Fibroblast of lung (primary cell): ENCODE measurements around the gene CMTM5. TPM values are rescaled to one million over a fixed set of nuclear protein-coding genes. Genes with fewer than 3 reads are reported as not detected.

Source experiments
- DNase-seq, 2 donors: peaks; one replicate each; pipeline versions ENCODE4 v3.0.0 to v3.0.0-alpha.2; 2010; ENCODE audit warnings: low read depth in 2 of 2
- H2AFZ ChIP-seq: 2 replicates; pipeline ENCODE4 v1.5.1; 2012; ENCODE audit warnings: low read length, control low read depth, inconsistent platforms
- H3K27ac ChIP-seq: 2 replicates; pipeline ENCODE4 v1.5.1; 2011; ENCODE audit warnings: low read length, control low read depth; ENCODE audit not compliant: insufficient read depth
- H3K27me3 ChIP-seq: 2 replicates; pipeline ENCODE4 v1.5.1; 2011; ENCODE audit warnings: mild to moderate bottlenecking, low read length; ENCODE audit not compliant: control insufficient read depth, insufficient read depth
- H3K36me3 ChIP-seq: 2 replicates; pipeline ENCODE4 v1.5.1; 2011; ENCODE audit warnings: low read length; ENCODE audit not compliant: control insufficient read depth, insufficient read depth
- H3K4me1 ChIP-seq: 2 replicates; pipeline ENCODE4 v1.5.1; 2011; ENCODE audit warnings: low read length; ENCODE audit not compliant: control insufficient read depth, insufficient read depth; ENCODE audit errors: extremely low read depth
- H3K4me2 ChIP-seq: 2 replicates; pipeline ENCODE4 v1.5.1; 2011; ENCODE audit warnings: low read length, control low read depth; ENCODE audit not compliant: insufficient read depth; ENCODE audit errors: extremely low read depth
- H3K4me3 ChIP-seq, 4 experiments: fragments of 200-600 bp in 1 of 4; sonication (generic) in 1 of 4; replicated peaks in 1 of 4; 2 replicates each; pipeline ENCODE4 v1.5.1; 2011 to 2016; ENCODE audit warnings: low read length in 4 of 4, low read depth in 3 of 4, mild to moderate bottlenecking in 3 of 4, control low read depth in 2 of 4, inconsistent platforms in 1 of 4, mixed read lengths in 1 of 4; ENCODE audit not compliant: insufficient read depth in 1 of 4; ENCODE audit errors: control extremely low read depth in 1 of 4
- H3K79me2 ChIP-seq: 2 replicates; pipeline ENCODE4 v1.5.1; 2012; ENCODE audit warnings: mild to moderate bottlenecking, low read length, inconsistent platforms; ENCODE audit not compliant: control insufficient read depth, insufficient read depth
- H3K9ac ChIP-seq: 2 replicates; pipeline ENCODE4 v1.5.1; 2011; ENCODE audit warnings: mild to moderate bottlenecking, low read length, control low read depth; ENCODE audit not compliant: insufficient read depth
- H3K9me3 ChIP-seq: 2 replicates; pipeline ENCODE4 v1.5.1; 2012; ENCODE audit warnings: low read depth, low read length; ENCODE audit not compliant: control insufficient read depth, insufficient read depth
- H4K20me1 ChIP-seq: 2 replicates; pipeline ENCODE4 v1.5.1; 2011; ENCODE audit warnings: low read length; ENCODE audit not compliant: control insufficient read depth, insufficient read depth; ENCODE audit errors: extremely low read depth
- CTCF ChIP-seq, 2 donors: IDR thresholded peaks in 1 of 2; conservative IDR thresholded peaks in 1 of 2; 1 replicate in 1 of 2; 2 replicates in 1 of 2; pipeline ENCODE4 v1.5.1; 2011 to 2012; ENCODE audit warnings: low read length in 2 of 2, control low read depth in 1 of 2, inconsistent platforms in 1 of 2, low read depth in 1 of 2, mild to moderate bottlenecking in 1 of 2
- EZH2 ChIP-seq: IDR thresholded peaks from 2 replicates; pipeline ENCODE4 v1.5.1; 2012; ENCODE audit warnings: low read length, control low read depth, mild to moderate bottlenecking; ENCODE audit errors: missing control alignments
- polyA plus RNA-seq, 2 donors: library from polyadenylated mRNA; depleted of rRNA in 1 of 2; stranded (reverse) in 1 of 2; unstranded in 1 of 2; fragments of >200 nt; gene quantifications; 2 replicates each; pipeline ENCODE4 v1.2.1, GENCODE V29; 2011 to 2012; ENCODE audit warnings: missing spikeins in 1 of 2
- total RNA-seq: library from RNA; depleted of rRNA; stranded (reverse); fragments of >200 nt; gene quantifications from 2 replicates; pipeline ENCODE4 v1.2.1, GENCODE V29; 2014

Gene CMTM5
- total and polyA plus RNA-seq, 2 donors (not counting 1 experiment from before 2014, with no cell fraction given) = 0.08 to 0.33 TPM

GRCh38 chr14:23352506-23353432 is 24.1 kb upstream of the CMTM5 start, which contains the start of gene SLC22A17:
TSS of gene SLC22A17 (minus strand) at chr14:23352887.
- Histone ChIP-seq H3K9me3 (no peaks in the 10 kb centered on the region), H4K20me1 (no peaks in the 10 kb centered on the region), H3K4me2 (peak within 1 kb of the TSS; percentile 75), H3K4me1 (no peaks in the 10 kb centered on the region), H3K36me3 (no peaks in the 10 kb centered on the region), H3K4me3 (peak within 1 kb of the TSS; percentile 48 to 74 (median 58)), H2AFZ (peak within 1 kb of the TSS; percentile 60), H3K27ac (no peak within 1 kb of the TSS), H3K9ac (peak within 1 kb of the TSS; percentile 41), H3K27me3 (peaks cover 2% of the 10 kb centered on the region), H3K79me2 (no peaks in the 10 kb centered on the region)
- DNase-seq = peak; percentile 88 to 89
- no peak for TF ChIP-seq EZH2
- TF ChIP-seq CTCF (conservative IDR thresholded peaks at IDR 0.05 in 1 of 2, IDR thresholded peaks at IDR 0.05 in 1 of 2; ENCODE audit: low read depth in 1 of 2, low read length in 2 of 2) = peak; percentile 16 to 23

DNA sequence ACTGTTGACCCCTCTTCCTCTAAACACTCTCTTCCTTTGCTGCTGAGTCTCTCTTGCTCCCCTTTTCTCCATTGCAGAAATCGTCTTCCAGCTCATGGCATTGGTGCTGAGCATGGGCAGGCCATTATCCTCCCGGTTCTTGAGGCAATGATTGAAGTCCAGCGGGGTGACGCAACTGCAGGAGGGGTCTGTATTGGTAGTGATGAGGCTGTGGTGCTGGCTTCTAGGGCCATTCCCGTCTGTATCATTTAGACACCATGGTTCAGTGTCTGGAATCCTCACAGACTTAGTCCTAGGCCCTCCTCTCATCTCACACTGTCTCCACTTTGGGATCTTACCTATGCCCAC is 23.4 kb upstream of the CMTM5 start:
- no peak overlapping the region for H3K4me2 ChIP-seq
- DNase-seq = no peak
- peaks cover 2% of the 10 kb centered on the region for H3K27me3 ChIP-seq
- no peak overlapping the region for H2AFZ ChIP-seq
- no peak overlapping the region for H3K4me3 ChIP-seq
- TF ChIP-seq EZH2 = no peak
- no peak for TF ChIP-seq CTCF (conservative IDR thresholded peaks at IDR 0.05 in 1 of 2, IDR thresholded peaks at IDR 0.05 in 1 of 2; ENCODE audit: low read depth in 1 of 2, low read length in 2 of 2)
- H3K36me3 ChIP-seq = no peaks in the 10 kb centered on the region
- no peaks in the 10 kb centered on the region for H3K9me3 ChIP-seq
- no peak overlapping the region for H3K27ac ChIP-seq
- no peaks in the 10 kb centered on the region for H3K4me1 ChIP-seq
- no peaks in the 10 kb centered on the region for H3K79me2 ChIP-seq
- no peak overlapping the region for H3K9ac ChIP-seq
- no peaks in the 10 kb centered on the region for H4K20me1 ChIP-seq

GRCh38 chr14:23354990-23355389 is 21.9 kb upstream of the CMTM5 start:
- H3K27ac ChIP-seq = no peak overlapping the region
- H3K9ac ChIP-seq = no peak overlapping the region
- no peaks in the 10 kb centered on the region for H3K36me3 ChIP-seq
- H3K9me3 ChIP-seq = no peaks in the 10 kb centered on the region
- no peak for DNase-seq
- H4K20me1 ChIP-seq = no peaks in the 10 kb centered on the region
- no peak for TF ChIP-seq EZH2
- no peaks in the 10 kb centered on the region for H3K4me1 ChIP-seq
- no peak overlapping the region for H3K4me3 ChIP-seq
- H3K4me2 ChIP-seq = no peak overlapping the region
- peaks cover 2% of the 10 kb centered on the region for H3K27me3 ChIP-seq
- no peak overlapping the region for H2AFZ ChIP-seq
- no peaks in the 10 kb centered on the region for H3K79me2 ChIP-seq
